GM21526 (cell line): ENCODE data around the gene PPFIA3.

Experiments
- ATAC-seq: cut with Tn5 transposase; IDR thresholded peaks from one replicate; pipeline ENCODE4 v1.9.1; 2021; ENCODE audit warnings: moderate library complexity; ENCODE audit not compliant: unreplicated experiment, low FRiP score

Gene PPFIA3

DNA sequence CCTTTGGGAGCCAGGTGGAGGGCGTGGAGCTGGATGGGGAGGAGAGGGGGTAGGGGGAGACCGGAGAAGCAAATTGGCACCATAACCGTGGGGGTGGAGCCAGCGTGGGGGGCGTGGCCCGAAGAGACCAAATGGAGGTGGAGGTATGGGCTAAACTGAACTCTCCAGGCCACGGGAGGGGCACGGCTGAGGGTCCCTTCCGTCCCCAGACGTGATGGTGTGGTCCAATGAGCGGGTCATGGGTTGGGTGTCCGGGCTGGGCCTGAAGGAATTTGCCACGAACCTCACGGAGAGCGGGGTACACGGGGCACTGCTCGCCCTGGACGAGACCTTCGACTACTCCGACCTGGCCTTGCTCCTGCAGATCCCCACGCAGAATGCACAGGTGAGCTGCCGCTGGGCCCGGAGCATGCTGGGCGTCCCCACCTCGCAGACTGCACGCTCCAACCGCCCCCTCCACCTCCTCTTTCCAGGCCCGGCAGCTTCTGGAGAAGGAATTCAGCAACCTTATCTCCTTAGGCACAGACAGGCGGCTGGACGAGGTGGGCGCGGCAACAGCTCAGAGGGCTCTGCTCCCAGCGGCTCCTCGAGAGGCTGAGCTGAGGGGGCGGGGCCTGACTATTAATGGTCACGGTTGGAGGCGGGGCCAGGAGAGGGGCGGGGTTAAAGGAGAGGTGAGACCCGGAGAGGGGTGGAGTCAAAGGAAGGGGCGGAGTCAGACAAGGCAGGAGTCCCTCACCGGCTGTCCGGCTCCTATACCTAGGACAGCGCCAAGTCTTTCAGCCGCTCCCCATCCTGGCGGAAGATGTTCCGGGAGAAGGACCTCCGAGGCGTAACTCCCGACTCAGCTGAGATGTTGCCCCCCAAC is 29.7 kb downstream of the PPFIA3 start:
- no peak for ATAC-seq

DNA sequence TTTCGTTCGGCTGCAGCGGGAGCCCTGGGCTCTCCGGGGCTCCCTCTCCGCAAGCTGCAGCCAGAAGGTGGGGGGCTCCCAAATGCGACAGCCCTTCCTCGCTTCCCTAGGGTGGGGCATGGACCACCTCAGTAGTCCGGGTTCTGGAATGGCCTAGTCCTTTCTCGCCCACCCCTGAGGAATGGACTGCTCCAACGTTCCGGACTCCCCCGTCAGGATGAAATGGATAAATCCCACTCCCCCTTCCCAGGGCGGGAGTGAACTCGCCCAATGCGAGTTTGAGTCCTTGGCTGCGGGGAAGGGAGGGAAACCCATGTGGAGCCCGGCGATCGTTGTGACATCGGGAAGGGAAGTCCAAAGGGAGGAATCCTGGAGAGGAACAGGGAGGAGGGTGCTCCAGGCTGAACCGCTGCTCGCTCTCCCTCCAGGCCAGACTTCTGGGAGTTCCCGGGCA is 30.3 kb downstream of the PPFIA3 start:
- no peak for ATAC-seq

DNA sequence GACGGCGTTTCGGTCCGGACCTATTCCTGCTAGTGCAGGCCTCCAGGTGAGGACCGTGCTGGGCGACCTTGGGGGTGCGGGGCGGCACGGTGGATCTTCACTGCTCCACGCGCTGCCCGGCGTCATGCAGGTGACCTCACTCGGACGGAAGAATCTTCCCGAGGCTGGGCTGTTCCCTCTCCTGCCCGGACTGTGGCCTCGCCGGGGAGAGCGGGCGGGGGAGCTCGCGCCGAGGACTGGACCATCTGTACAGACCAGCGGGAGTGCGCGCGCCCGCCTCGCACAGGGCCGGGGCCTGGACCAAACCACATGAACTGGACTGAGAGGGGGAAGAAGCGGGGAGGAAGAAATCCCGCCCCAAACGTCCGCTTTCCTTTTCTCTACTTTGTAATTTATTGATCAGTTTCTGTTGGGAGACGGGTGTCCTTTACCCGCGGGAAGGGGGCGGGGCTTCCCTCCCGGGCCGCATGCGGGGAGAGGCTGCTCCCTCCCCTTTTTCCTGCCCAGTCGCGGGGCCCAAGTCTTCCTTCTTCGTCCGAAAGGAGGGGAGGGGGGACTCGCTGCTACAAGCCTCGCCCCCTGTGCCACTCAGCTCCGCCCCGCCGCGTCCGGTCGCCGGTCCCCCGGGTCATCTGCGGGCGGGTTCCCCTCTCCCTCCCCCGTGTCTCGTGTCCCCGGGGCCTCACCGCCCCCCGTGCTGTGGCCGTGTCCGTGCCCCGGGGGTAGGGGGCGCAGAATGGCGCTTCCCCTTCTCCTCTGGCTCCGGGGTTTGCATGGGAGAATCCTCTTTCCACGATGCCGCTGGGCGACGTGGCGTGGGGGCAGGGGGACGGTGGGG is 31.0 kb downstream of the PPFIA3 start:
- no peak for ATAC-seq

DNA sequence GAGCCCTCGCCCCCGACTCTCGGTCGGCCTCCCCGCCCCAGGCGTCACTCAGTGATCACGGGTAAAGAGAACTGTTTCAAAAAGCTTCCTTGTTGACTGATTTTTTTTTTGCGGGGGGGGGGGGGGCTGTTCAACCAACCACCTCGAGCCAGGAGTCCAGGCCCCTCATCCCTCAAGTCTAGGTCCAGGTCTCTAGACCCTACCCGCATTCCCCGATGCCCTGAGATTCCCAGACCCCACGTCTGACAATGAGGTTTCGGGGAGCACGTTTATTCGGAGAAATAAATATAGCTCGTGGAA is 31.6 kb downstream of the PPFIA3 start:
- no peak for ATAC-seq

DNA sequence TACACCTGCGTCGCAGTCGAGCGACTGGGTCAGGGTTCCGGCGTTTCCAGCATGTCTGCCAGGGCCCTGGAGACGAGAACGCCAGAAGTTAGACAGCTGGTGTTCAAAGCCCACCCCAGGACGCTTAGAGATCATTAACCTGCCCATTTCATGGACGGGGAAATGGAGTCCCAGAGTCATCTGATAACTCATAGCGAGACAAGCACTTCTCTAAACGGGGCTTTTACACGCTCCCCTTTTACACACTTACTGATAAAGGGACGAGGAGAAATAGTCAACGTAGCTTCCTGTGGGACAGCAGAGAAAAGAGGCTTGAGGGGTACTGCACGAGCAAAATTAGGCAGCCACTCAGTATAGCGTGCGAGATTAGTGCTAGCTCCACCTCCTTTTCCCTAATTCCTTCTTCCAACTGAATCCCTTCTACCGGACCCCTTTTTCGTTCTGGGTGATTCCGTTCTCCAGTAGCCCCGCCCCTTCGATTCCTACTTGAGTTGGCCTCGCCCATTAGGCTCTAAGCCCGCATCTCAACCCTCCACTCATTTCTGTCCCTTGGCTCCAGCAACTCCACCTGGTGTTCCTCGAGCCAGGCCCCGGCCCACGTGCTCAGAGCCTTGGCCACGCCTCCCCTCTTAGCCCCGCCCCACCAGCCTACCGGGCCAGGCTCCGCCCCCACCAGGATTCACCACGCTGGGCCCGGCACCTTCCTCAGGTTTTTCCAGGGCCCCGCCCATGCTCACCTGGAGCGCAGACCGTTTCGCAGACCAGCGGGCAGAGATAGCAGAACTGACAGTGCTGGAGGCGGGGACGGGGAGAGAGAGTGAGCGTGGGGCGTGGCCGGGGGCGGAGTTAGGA is 32.1 kb downstream of the PPFIA3 start:
- ATAC-seq, result no peak

DNA sequence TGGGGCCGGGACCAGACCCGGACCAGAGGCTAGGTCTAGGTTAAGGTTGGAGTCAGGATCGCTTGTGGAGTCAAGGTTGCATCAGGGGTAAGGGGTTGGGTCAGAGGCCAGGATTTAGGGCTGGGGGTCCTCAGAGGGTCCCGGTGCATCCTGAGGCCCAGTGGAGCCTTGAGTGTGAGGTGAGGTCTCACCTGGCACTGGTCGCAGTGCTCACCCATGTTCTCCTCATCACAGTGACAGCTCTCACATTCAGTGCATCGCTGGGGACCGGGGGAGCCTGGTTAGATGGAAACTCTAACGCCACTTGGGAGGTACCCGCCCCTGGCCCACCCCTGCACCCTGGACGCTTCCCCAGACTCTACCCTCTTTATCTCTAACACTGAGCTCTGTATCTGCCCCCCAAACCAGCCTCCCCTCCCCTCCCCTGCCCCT is 32.8 kb downstream of the PPFIA3 start:
- ATAC-seq, result no peak

DNA sequence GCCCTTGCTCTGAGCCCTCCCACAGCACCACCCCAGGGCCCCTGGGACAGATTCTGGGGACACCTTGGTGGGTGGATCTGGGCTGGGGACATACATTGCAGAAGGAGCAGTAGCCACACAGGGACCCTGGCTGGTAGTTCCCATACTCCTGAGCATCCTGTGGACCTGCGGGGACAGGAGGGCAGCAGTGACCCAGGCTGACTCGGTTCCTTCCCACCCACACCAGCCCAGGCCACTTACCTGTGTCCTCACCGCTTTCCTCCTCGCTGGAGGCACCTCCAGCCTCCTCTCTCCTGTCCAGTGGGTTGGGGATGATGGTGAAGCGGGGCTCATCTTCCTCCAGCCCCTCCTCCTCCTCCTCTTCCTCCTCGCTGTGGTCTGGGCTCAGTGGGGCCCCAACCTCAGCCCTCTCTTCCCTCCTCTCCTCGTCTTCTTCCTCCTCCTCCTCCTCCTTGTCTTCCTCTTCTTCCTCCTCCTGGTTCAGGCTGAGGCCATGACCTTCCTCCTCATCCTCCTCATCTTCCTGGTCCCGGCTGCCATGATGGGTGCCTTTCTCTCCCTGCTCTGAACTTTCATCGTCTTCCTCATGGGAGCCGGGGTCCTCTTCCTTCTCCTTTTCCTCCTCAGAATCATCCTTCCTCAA is 33.9 kb downstream of the PPFIA3 start:
- no peak for ATAC-seq

DNA sequence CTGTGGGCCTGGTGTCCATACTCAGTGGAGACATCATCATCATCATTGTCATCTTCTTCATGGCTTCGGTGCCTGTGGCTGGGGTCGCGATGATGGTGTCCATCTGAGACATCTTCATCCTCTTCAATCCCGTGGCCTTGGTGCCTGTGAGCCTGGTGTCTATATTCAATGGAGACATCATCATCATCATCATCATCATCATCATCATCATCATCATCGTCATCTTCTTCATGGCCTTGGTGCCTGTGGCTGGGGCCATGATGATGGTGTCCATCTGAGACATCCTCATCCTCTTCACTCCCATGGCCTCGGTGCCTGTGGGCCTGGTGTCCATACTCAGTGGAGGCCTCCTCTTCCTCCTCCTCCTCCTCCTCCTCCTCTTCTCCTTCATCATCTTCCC is 34.9 kb downstream of the PPFIA3 start:
- ATAC-seq, result no peak

DNA sequence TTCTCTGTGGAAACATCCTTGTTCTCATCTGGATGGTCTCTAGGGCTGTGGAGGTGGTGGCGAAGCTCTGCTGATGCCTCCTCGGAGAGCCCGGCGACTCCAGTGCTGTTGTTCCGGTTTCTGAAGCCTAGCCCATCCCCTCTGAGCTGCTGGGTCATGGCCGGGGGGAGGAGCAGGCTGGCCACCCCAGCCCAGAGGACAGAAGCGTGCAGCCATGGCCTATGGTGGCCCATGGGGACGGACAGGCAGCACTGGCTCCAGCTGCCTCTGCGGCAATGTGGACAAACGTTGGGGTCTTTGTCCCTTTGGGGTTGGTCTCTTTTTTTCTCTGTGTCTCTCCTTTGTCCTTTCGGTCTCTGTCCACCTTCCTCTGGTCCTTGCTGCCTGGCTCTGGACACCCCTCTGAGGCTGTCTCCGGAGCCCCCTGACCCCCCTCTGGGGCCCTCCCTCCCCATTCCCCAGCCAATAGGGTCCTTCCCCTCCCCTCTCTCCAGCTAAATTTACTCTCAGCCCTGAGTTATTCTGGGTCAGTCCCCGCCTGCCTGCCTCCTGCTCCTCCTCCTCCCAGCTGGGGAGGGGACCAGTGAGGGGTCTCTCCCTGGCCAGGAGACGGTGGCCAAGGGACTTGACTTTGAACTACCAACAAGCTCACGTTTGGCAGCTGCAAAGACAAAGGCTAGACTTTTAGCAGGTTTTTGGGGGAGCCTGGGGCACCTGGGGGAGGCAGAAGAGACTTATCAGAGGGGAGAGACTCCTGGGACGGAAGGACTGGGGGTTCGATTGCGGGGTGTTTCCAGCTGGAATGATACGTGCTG is 35.9 kb downstream of the PPFIA3 start, which contains the start of gene HRC:
Gene HRC (minus strand): TSS at position 392 of the 815 bp plus-strand sequence. CDS start 159 bp downstream, at position 233.
- no peak for ATAC-seq

DNA sequence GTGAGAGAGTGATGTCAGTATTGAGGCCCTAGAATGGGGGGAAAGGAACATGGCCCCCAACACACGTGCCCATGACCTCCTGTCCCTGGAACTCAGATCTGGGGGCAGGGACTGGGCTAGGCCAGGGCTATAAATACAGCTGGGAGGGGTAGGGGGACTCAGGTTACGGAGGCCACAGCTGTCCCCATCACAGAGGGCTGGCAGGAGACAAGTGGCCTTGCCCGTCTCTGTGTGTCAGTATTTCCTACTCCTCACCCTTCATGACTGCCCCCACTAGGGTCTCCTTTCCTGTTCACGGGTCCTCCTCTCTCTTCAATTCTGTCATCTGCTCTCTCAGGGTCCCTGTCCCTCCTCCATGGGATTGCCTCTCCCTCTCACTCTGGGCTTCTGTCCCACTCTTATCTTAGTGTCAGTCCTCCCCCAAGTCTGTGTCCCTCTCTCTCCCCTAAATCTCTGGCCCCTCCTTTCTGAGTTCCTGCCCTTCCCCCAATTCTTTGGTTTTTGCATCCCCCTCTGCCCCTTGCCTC is 36.5 kb downstream of the PPFIA3 start:
- ATAC-seq, result no peak

DNA sequence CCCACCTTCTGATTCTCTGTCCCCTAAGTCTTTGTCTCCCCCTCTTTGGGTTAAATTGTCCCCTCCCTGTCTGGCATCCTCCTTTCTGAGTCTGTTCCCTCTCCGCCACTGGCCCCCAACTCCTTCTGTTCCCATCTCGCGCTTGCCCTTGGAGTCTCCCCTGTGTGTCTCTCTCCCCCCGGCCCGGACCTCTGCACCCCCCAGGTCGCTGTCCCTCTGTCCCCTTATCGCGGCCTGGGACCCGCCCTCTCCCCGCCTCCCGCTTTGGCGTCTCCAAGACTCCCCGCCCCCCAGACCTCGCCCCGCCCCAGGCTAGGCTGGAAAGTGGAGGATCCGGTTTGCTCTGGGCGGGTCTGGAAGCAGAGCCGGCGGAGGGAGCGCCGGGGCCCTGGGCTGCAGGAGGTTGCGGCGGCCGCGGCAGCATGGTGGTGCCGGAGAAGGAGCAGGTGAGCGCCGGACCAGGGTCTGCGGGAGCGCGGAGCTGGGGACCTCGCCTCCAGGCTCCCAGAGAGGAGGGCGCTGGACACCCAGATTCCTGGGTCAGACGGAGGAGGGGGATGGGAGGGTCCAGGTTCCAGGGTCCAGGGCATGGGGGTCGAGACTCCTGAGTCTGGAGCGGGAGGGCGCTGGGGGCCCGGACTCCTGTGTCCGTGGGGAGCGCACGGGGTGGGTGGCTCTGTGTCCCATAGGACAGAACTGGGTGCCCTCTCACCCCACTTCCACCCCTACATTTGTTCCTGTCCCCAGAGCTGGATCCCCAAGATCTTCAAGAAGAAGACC is 38.3 kb downstream of the PPFIA3 start, which contains the start of gene TRPM4:
Gene TRPM4 (plus strand): TSS at position 348 of the 780 bp plus-strand sequence. CDS start 75 bp downstream, at position 423.
- ATAC-seq, result no peak

DNA sequence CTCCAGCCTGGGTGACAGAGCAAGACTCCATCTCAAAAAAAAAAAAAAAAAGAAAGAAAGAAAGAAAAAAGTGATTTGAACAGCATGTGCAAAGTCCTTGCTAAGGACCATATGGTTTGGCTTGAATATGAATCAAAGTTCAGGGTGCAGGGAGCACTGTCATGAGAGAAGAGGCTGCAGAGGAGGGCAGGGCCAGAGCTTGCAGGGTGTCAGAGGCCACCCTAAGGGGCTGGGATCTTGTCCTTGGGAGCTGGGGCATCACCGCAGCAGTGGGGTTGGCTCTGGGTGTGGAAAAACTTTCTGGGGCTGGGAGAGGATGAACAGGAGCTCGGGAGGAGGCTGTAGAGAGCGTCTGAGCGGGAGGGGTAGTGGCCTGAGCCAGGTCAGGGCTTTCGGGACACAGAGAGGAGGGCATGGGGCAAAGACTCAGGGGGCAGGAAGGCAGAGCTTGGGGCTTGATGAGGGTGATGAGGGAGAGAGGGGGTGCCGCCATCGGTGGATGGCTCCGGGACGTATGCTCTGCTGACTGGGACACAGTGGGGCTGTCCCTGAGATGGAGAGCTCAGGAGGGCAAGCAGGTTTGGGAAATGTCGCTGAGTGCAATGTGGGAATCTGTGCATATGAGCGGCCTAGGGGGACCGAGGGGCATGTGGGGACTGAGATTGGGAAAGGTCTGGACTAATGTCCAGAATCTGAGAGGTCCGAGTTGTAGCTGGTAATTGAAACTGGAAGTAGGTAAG is 41.3 kb downstream of the PPFIA3 start:
- ATAC-seq, result no peak

DNA sequence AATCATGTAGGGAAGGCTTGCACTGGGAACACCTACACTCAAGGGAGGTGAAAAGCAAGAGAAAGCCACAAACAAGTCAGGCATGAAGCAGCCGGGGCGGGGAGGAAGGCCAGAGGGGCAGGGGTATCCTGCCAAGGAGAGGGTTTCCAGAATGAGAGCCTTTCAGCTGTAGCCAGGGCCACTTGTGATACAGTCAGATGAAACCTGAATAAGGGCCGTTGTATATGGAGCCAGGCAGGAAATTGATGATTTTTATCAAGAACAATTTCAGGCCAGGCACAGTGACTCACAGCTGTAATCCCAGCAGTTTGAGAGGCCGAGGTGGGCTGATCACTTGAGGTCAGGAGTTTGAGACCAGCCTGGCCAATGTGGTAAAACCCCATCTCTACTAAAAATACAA is 42.6 kb downstream of the PPFIA3 start:
- ATAC-seq, result no peak

DNA sequence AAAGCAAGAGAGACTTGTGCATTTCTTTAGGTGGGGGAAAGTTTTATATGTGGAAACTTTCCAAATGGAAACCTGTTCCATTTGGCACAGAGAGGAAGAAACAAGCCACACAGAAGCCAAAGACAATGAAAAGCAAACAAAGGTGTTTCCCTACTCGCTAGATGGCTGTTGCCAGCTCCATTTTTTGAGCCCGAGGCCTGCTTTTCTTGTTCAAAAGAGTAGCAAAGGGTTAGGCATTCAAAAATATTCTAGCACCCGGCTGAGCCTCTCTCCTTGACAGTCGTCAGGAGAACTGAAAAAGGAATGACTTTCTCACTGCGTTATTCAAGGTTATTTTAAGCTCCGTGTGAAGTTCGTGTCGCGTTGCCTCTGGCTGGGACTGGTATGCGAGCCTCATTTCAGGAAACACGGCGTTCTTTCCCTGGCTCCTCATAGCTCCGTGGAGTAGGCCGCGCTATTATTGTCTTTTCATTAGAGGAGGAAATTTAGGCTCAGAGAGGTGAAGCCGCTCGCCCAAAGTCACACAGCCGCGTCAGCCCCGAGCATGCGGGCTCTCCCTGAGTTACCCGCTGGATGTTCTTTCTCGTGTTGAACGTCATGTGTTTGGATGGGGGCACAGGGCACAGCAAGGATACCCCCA is 45.9 kb downstream of the PPFIA3 start:
- no peak for ATAC-seq

DNA sequence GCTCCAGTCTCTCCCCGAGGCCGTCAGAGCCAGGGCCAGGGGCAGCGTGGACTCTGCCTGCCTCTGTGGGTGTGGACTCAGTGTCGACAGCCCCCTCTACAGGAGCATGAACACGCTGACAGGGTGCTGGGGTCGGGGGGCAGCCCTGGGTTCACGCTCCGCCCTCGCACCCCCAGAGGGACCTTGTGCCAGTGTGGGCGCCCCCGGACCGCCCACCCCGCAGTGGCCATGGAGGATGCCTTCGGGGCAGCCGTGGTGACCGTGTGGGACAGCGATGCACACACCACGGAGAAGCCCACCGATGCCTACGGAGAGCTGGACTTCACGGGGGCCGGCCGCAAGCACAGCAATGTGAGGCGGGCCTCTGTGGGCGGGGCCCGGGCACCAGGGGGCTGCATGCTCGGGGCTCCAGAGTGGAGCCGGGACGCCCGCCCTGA is 46.5 kb downstream of the PPFIA3 start:
- ATAC-seq, result no peak

DNA sequence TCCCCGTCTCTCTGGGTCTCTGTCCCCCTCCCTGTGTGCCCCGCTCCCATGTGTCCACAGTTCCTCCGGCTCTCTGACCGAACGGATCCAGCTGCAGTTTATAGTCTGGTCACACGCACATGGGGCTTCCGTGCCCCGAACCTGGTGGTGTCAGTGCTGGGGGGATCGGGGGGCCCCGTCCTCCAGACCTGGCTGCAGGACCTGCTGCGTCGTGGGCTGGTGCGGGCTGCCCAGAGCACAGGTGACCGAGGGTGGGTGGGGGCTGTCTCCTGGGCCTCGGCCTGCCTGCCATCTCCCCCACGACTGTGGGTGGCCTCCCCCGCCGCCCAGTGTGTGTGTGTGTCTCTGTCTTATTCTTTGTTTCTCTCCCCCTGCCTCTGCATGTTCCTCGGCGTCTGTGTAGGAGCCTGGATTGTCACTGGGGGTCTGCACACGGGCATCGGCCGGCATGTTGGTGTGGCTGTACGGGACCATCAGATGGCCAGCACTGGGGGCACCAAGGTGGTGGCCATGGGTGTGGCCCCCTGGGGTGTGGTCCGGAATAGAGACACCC is 48.6 kb downstream of the PPFIA3 start:
- ATAC-seq, result no peak

DNA sequence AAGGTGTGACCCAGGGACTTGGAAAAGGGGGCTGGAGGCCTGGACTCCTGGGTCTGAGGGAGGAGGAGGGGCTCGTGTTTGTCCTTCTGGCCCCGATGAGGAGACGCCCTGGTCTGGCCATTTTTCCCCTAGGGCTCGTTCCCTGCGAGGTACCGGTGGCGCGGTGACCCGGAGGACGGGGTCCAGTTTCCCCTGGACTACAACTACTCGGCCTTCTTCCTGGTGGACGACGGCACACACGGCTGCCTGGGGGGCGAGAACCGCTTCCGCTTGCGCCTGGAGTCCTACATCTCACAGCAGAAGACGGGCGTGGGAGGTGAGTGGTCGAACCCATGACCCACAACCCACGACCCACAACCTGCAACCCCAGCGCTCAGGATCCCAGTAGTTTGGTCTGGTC is 49.1 kb downstream of the PPFIA3 start:
- ATAC-seq, result no peak
